Psoas muscle (tissue), 8 donors: ENCODE measurements around the gene PGRMC2. TPM values are rescaled to one million over a fixed set of nuclear protein-coding genes. Genes with fewer than 3 reads are reported as not detected.

Source experiments
- ATAC-seq, 4 donors: fragments of 200-7000 bp; cut with Tn5 transposase; one replicate each; pipeline ENCODE4 v1.9.1; 2020; ENCODE audit warnings: moderate library complexity in 3 of 4, mild to moderate bottlenecking in 2 of 4
- DNase-seq, 2 donors: peaks; one replicate each; pipeline ENCODE4 v3.0.0-alpha.2; 2020
- H3K27ac ChIP-seq: fragments of 200-600 bp; one replicate; pipeline ENCODE4 v1.8.0; 2022
- H3K27me3 ChIP-seq, 3 donors: fragments of 200-600 bp in 1 of 3; one replicate each; pipeline versions ENCODE4 v1.6.1 to v1.8.0; 2013 to 2022; ENCODE audit warnings: low read length in 2 of 3, mild to moderate bottlenecking in 2 of 3, moderate library complexity in 1 of 3; ENCODE audit not compliant: insufficient read depth in 3 of 3
- H3K36me3 ChIP-seq, 2 donors: fragments of 200-600 bp in 1 of 2; one replicate each; pipeline versions ENCODE4 v1.6.1 to v1.8.0; 2013 to 2022; ENCODE audit warnings: low read depth in 1 of 2, mild to moderate bottlenecking in 1 of 2, moderate library complexity in 1 of 2; ENCODE audit not compliant: insufficient read depth in 1 of 2
- H3K4me1 ChIP-seq: fragments of 200-600 bp; one replicate; pipeline ENCODE4 v1.8.0; 2022
- H3K4me3 ChIP-seq: fragments of 200-600 bp; one replicate; pipeline ENCODE4 v1.8.0; 2022; ENCODE audit warnings: mild to moderate bottlenecking
- H3K9me3 ChIP-seq: fragments of 200-600 bp; one replicate; pipeline ENCODE4 v1.8.0; 2022
- CTCF ChIP-seq: fragments of 200-600 bp; IDR thresholded peaks from one replicate; pipeline ENCODE4 v1.8.0; 2022; ENCODE audit warnings: antibody characterized with exemption
- WGBS, 3 donors: extraction: QIAGEN DNeasy Blood & Tissue Kit; methylation state at CpG; one replicate each; pipeline versions ENCODE4 v1.1.6 to v1.1.7; 2013; 5-methylcytosine and 5-hydroxymethylcytosine counted together
- intact Hi-C, 2 donors: fragments of 100-400 bp; cut with DNase I; formaldehyde crosslinking; loops; one replicate each; pipeline versions ENCODE4 v1.11.0 to v1.14.2; 2022
- polyA plus RNA-seq, 3 donors: library from polyadenylated mRNA; stranded (reverse); fragments of 200-250 nt; gene quantifications; one replicate each; pipeline ENCODE4 v1.2.3, GENCODE V29; 2013
- total RNA-seq, 4 donors: library from RNA; stranded (reverse); fragmentation: NEBNext Ultra II Directional in 2 of 4; extraction: Animal tissue kit (Norgen Biotek cat#: 25700) in 2 of 4; gene quantifications; one replicate each; pipeline versions ENCODE4 v1.2.1 to v1.2.4, GENCODE V29; 2021 to 2023
- donor health status: healthy with polysubstance abuse.
- donor health status: DM: no; HTN: no; CAD: no; lungs with moderate emphysema.
- donor health status: Bipolar disorder and iron deficiency.
- donor health status: healthy.
- donor health status: DM: yes; HTN: yes; CAD: no.
- donor health status: DM: no; HTN: no; CAD: no.
- donor health status: DM: no; HTN: no; CAD: no.
- donor health status: DM: yes; HTN: yes; CAD: no.

PGRMC2 gene
- total and polyA plus RNA-seq, 7 donors: 21.9 to 43.2 (median 32.4) TPM

- WGBS, 3 donors: 77 to 91% (median 84%) methylated on average over 2 of the region's 2 CpGs
- no peaks in the 10 kb centered on the region for H3K27me3 ChIP-seq
Measured at GRCh38 chr4:128322311-128322710, 34.7 kb upstream of the PGRMC2 start.

GRCh38 chr4:128320656-128321055 lies 33.0 kb upstream of the PGRMC2 start:
- TF ChIP-seq CTCF: no peak
- DNase-seq (no peak), ATAC-seq (no peak)
- Histone ChIP-seq H3K4me3 (no peak overlapping the region), H3K4me1 (no peaks in the 10 kb centered on the region), H3K9me3 (no peaks in the 10 kb centered on the region), H3K27me3 (no peaks in the 10 kb centered on the region), H3K36me3 (no peaks in the 10 kb centered on the region), H3K27ac (no peak overlapping the region)
- 87 to 94% (median 90%) methylated on average over 1 of the region's 1 CpG for WGBS, 3 donors
- intact Hi-C loops: no loop called here

More at GRCh38 chr4:128322311-128322710, 34.7 kb upstream of the PGRMC2 start:
- no peak for ATAC-seq
- no peak overlapping the region for H3K4me3 ChIP-seq
- no peaks in the 10 kb centered on the region for H3K9me3 ChIP-seq
- TF ChIP-seq CTCF: no peak
- H3K27ac ChIP-seq: no peak overlapping the region
- intact Hi-C loops: no loop called here
- no peak for DNase-seq
- H3K36me3 ChIP-seq: no peaks in the 10 kb centered on the region
- H3K4me1 ChIP-seq: no peaks in the 10 kb centered on the region

GRCh38 chr4:128315756-128316520 lies 28.3 kb upstream of the PGRMC2 start:
- no peaks in the 10 kb centered on the region for H3K36me3 ChIP-seq
- intact Hi-C loops: loop anchor here in 1 of 2 donors (5.0 kb wide), 1 partner anchor 36 kb away; no protein-coding TSS in a partner anchor
- no peak for TF ChIP-seq CTCF
- H3K9me3 ChIP-seq: no peaks in the 10 kb centered on the region
- H3K27me3 ChIP-seq: no peaks in the 10 kb centered on the region
- WGBS, 3 donors: 94 to 98% (median 94%) methylated on average over 2 of the region's 2 CpGs
- DNase-seq: no peak
- no peak overlapping the region for H3K4me3 ChIP-seq
- no peak overlapping the region for H3K27ac ChIP-seq
- ATAC-seq: no peak
- H3K4me1 ChIP-seq: no peaks in the 10 kb centered on the region

- ATAC-seq: no peak
- TF ChIP-seq CTCF: no peak
Measured at GRCh38 chr4:128311659-128312403, 24.2 kb upstream of the PGRMC2 start.

More at GRCh38 chr4:128311659-128312403, 24.2 kb upstream of the PGRMC2 start:
- Histone ChIP-seq H3K4me3 (no peak overlapping the region), H3K9me3 (no peaks in the 10 kb centered on the region), H3K27me3 (no peaks in the 10 kb centered on the region), H3K36me3 (no peaks in the 10 kb centered on the region), H3K27ac (no peak overlapping the region), H3K4me1 (peaks cover 8% of the 10 kb centered on the region)
- DNase-seq: no peak
- intact Hi-C loops: no loop called here
- 83 to 86% (median 84%) methylated on average over 2 of the region's 2 CpGs for WGBS, 3 donors
